K562 (cell line): ENCODE results near the gene PIK3CG. TPM values are rescaled to one million over a fixed set of nuclear protein-coding genes. Genes with fewer than 3 reads are reported as not detected.

Experiments
- BHLHE40 ChIP-seq: IDR thresholded peaks from 2 replicates; pipeline ENCODE4 v1.6.1; 2011; ENCODE audit warnings: low read length, improper control_type of control experiment
- C11orf30 ChIP-seq: fragments of 450-650 bp; IDR thresholded peaks from 2 replicates; pipeline ENCODE4 v1.6.1; 2016; ENCODE audit warnings: low read depth, mild to moderate bottlenecking
- CBFA2T2 ChIP-seq: fragments of 450-650 bp; conservative IDR thresholded peaks from 2 replicates; pipeline ENCODE4 v1.6.1; 2017; ENCODE audit warnings: mild to moderate bottlenecking
- CBX3 ChIP-seq, 2 experiments: IDR thresholded peaks; 1 replicate in 1 of 2; 2 replicates in 1 of 2; pipeline ENCODE4 v1.6.1; 2012; ENCODE audit warnings: inconsistent platforms in 2 of 2, low read length in 2 of 2, borderline replicate concordance in 1 of 2, control low read depth in 1 of 2
- CHD2 ChIP-seq: IDR thresholded peaks from 2 replicates; pipeline ENCODE4 v1.6.1; 2011; ENCODE audit warnings: low read depth, low read length
- CTBP1 ChIP-seq: fragments of 450-650 bp; IDR thresholded peaks from 2 replicates; pipeline ENCODE4 v1.6.1; 2016; ENCODE audit warnings: borderline replicate concordance
- FOXK2 ChIP-seq, 2 experiments: fragments of 450-650 bp; IDR thresholded peaks in 1 of 2; conservative IDR thresholded peaks in 1 of 2; 2 replicates each; pipeline ENCODE4 v1.6.1; 2016; ENCODE audit warnings: low read depth in 2 of 2, mild to moderate bottlenecking in 1 of 2
- GATA2 ChIP-seq: sonication (generic); formaldehyde crosslinking; IDR thresholded peaks from 2 replicates; pipeline ENCODE4 v1.4.0; 2020; ENCODE audit warnings: mild to moderate bottlenecking, missing genetic modification reagents
- HDAC1 ChIP-seq, 2 experiments: fragments of 450-650 bp; IDR thresholded peaks; 2 replicates each; pipeline ENCODE4 v1.6.1; 2016 to 2017; ENCODE audit warnings: inconsistent platforms in 1 of 2, mild to moderate bottlenecking in 1 of 2, moderate library complexity in 1 of 2
- IFI16 ChIP-seq: fragments of 250-450 bp; sonication (Bioruptor Pico); IDR thresholded peaks from 2 replicates; pipeline ENCODE4 v2.1.2; 2022; ENCODE audit warnings: mild to moderate bottlenecking, inconsistent platforms
- KDM1A ChIP-seq, 2 experiments: fragments of 450-650 bp; IDR thresholded peaks; 2 replicates each; pipeline ENCODE4 v1.6.1; 2016; ENCODE audit warnings: mild to moderate bottlenecking in 2 of 2
- LEF1 ChIP-seq: fragments of 450-650 bp; IDR thresholded peaks from 2 replicates; pipeline ENCODE4 v1.6.1; 2016; ENCODE audit warnings: mild to moderate bottlenecking
- MYC ChIP-seq, 2 experiments: fragments of 250-450 bp in 1 of 2; sonication (Bioruptor Pico) in 1 of 2; IDR thresholded peaks; 2 replicates each; pipeline versions ENCODE4 v1.5.1 to v1.6.1; 2012 to 2021; ENCODE audit warnings: low read depth in 2 of 2, borderline replicate concordance in 1 of 2, improper control_type of control experiment in 1 of 2, low read length in 1 of 2, mild to moderate bottlenecking in 1 of 2, moderate library complexity in 1 of 2
- RHOXF2B ChIP-seq: fragments of 250-450 bp; sonication (Bioruptor Pico); conservative IDR thresholded peaks from 2 replicates; pipeline ENCODE4 v1.5.1; 2021
- SMAD1 ChIP-seq: fragments of 150-350 bp; IDR thresholded peaks from 2 replicates; pipeline ENCODE4 v1.6.1; 2014; ENCODE audit warnings: low read length, low read depth; ENCODE audit not compliant: partially characterized antibody
- SMARCA4 ChIP-seq: fragments of 450-650 bp; IDR thresholded peaks from 2 replicates; pipeline ENCODE4 v1.6.1; 2016
- SRSF7 ChIP-seq: fragments of 200-400 bp; formaldehyde crosslinking; optimal IDR thresholded peaks from 2 replicates; pipeline ENCODE3; 2017; ENCODE audit warnings: mild to moderate bottlenecking, low read depth, low read length
- STAT5A ChIP-seq: IDR thresholded peaks from 2 replicates; pipeline ENCODE4 v1.6.1; 2012; ENCODE audit warnings: low read length, inconsistent platforms, borderline replicate concordance
- TAF9B ChIP-seq: fragments of 450-650 bp; IDR thresholded peaks from 2 replicates; pipeline ENCODE4 v1.6.1; 2018; ENCODE audit warnings: mild to moderate bottlenecking; ENCODE audit not compliant: partially characterized antibody
- TRIM24 ChIP-seq, 2 experiments: fragments of 450-650 bp; IDR thresholded peaks; 2 replicates each; pipeline ENCODE4 v1.6.1; 2016
- ZBTB34 ChIP-seq: fragments of 250-450 bp; sonication (Bioruptor Pico); IDR thresholded peaks from 2 replicates; pipeline ENCODE4 v1.8.0; 2021; ENCODE audit warnings: mild to moderate bottlenecking, moderate library complexity
- polyA plus RNA-seq, 8 experiments: library from polyadenylated mRNA; depleted of rRNA in 4 of 8; stranded (reverse) in 5 of 8; unstranded in 3 of 8; fragments of >200 nt; fragmentation: Nextera tagmentation in 2 of 8; fragmentation: Illumina TruSeq in 1 of 8; extraction: Ambion mirVana in 2 of 8; extraction: Trizol in 1 of 8; gene quantifications; 2 replicates each; pipeline versions ENCODE4 v1.2.1 to v1.2.3, GENCODE V29; 2011 to 2014; ENCODE audit warnings: inconsistent platforms in 1 of 8, missing spikeins in 1 of 8
- total RNA-seq, 7 experiments: library from RNA; depleted of rRNA in 6 of 7; stranded (reverse); fragments of >200 nt in 6 of 7; fragmentation: Illumina TruSeq in 2 of 7; extraction: Trizol in 2 of 7; gene quantifications; 2 replicates each; pipeline versions ENCODE4 v1.2.1 to v1.2.3, GENCODE V29; 2011 to 2021; ENCODE audit warnings: low replicate concordance in 1 of 7
- TF ChIP-seq, protein P1 (sequence below), 3 experiments: fragments of 200-800 bp in 1 of 3; sonication (Bioruptor generic) in 1 of 3; sonication (generic) in 1 of 3; formaldehyde crosslinking in 1 of 3; IDR thresholded peaks; 2 replicates each; pipeline versions ENCODE4 v1.6.1 to v1.8.0; 2016 to 2022; ENCODE audit warnings: mild to moderate bottlenecking in 2 of 3, missing compliant biosample characterization in 2 of 3, missing genetic modification characterization in 2 of 3, missing genetic modification reagents in 1 of 3
- TF ChIP-seq, protein P2 (sequence below), 2 experiments: fragments of 450-650 bp; IDR thresholded peaks; 2 replicates each; pipeline ENCODE4 v1.6.1; 2018; ENCODE audit warnings: mild to moderate bottlenecking in 2 of 2, low read depth in 1 of 2; ENCODE audit not compliant: partially characterized antibody in 2 of 2

Gene PIK3CG
- total and polyA plus RNA-seq, 9 of the 15 experiments (the other 6 are each of a cell fraction or from before 2014, with no cell fraction given), result 5.3 to 42.5 (median 29.0) TPM

DNA sequence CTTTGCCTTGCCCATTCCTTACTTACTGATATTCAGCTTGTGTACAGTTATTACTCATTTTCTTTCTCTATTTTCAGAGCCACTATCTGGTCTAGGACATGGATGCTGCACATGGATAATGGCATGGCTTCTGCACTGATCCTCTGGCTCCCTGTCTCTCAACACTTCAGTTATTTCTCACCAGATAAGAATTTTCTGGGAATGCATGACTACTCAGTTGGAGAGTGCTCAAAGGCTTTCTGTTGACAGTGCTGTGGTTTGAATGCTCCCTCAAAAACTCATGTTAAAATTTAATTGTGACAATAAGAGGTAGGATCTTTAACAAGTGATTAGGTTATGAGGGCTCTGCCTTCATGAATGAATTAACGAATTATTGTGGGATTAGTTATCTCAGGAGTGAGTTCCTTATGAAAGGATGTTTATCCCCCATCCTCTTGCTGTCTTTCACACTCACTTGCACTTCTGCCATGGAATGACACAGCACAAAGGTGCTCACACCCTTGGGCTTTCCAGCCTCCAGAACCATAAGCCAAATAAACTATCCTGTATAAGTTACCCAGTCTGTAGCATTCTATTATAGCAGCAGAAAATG, 16.1 kb upstream of the PIK3CG start (continued):
- TF ChIP-seq CBX3 (IDR thresholded peaks at IDR 0.05; ENCODE audit: borderline replicate concordance in 1 of 2, low read length in 2 of 2), result peak in 1 of 2 experiments; percentile 25; a peak in 1 of 3 replicates
- no peak for TF ChIP-seq BHLHE40
- peak; percentile 77 for TF ChIP-seq GATA2 (CRISPR knock-in tag)
- TF ChIP-seq TRIM24 (IDR thresholded peaks at IDR 0.05), result peak in 1 of 2 experiments; percentile 59; a peak in 1 of 4 replicates
- peak; percentile 72; the same call in 1 of the 2 replicates for TF ChIP-seq CTBP1
- peak; percentile 25 for TF ChIP-seq SMAD1
- no peak for TF ChIP-seq CHD2
- TF ChIP-seq KDM1A (IDR thresholded peaks at IDR 0.05), result peak; percentile 41 to 60; a peak in 3 of 4 replicates
- TF ChIP-seq SRSF7, result no peak
- no peak for TF ChIP-seq ZBTB34 (CRISPR knock-in tag)
- TF ChIP-seq C11orf30, result peak; percentile 83
- peak in 1 of 2 experiments; percentile 45; a peak in 1 of 4 replicates for TF ChIP-seq HDAC1 (IDR thresholded peaks at IDR 0.05)
- TF ChIP-seq, protein P1, sequence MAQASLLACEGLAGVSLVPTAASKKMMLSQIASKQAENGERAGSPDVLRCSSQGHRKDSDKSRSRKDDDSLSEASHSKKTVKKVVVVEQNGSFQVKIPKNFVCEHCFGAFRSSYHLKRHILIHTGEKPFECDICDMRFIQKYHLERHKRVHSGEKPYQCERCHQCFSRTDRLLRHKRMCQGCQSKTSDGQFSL (CRISPR knock-in tag; IDR thresholded peaks at IDR 0.05), result no peak
- TF ChIP-seq, protein P1 (tag; IDR thresholded peaks at IDR 0.05), result no peak
- TF ChIP-seq SMARCA4, result peak; percentile 83
- TF ChIP-seq, protein P2, sequence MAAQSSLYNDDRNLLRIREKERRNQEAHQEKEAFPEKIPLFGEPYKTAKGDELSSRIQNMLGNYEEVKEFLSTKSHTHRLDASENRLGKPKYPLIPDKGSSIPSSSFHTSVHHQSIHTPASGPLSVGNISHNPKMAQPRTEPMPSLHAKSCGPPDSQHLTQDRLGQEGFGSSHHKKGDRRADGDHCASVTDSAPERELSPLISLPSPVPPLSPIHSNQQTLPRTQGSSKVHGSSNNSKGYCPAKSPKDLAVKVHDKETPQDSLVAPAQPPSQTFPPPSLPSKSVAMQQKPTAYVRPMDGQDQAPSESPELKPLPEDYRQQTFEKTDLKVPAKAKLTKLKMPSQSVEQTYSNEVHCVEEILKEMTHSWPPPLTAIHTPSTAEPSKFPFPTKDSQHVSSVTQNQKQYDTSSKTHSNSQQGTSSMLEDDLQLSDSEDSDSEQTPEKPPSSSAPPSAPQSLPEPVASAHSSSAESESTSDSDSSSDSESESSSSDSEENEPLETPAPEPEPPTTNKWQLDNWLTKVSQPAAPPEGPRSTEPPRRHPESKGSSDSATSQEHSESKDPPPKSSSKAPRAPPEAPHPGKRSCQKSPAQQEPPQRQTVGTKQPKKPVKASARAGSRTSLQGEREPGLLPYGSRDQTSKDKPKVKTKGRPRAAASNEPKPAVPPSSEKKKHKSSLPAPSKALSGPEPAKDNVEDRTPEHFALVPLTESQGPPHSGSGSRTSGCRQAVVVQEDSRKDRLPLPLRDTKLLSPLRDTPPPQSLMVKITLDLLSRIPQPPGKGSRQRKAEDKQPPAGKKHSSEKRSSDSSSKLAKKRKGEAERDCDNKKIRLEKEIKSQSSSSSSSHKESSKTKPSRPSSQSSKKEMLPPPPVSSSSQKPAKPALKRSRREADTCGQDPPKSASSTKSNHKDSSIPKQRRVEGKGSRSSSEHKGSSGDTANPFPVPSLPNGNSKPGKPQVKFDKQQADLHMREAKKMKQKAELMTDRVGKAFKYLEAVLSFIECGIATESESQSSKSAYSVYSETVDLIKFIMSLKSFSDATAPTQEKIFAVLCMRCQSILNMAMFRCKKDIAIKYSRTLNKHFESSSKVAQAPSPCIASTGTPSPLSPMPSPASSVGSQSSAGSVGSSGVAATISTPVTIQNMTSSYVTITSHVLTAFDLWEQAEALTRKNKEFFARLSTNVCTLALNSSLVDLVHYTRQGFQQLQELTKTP (IDR thresholded peaks at IDR 0.05; ENCODE audit: low read depth in 1 of 2, partially characterized antibody in 2 of 2), result peak in 1 of 2 experiments; percentile 20
- peak; percentile 65 for TF ChIP-seq CBFA2T2
- 0 out of 2 replicates have a peak, but pooled peaks have one; percentile 45 for TF ChIP-seq IFI16 (CRISPR knock-in tag)
- TF ChIP-seq TAF9B, result peak; percentile 31
- no peak for TF ChIP-seq RHOXF2B (CRISPR knock-in tag)
- TF ChIP-seq MYC (IDR thresholded peaks at IDR 0.05; ENCODE audit: low read depth, low read length), result 0 out of 2 replicates have a peak, but pooled peaks have one; percentile 26
- no peak for TF ChIP-seq MYC (CRISPR knock-in tag; IDR thresholded peaks at IDR 0.05; ENCODE audit: borderline replicate concordance, low read depth)
- peak; percentile 27 to 65; a peak in 2 of 4 replicates for TF ChIP-seq FOXK2 (conservative IDR thresholded peaks at IDR 0.05 in 1 of 2, IDR thresholded peaks at IDR 0.05 in 1 of 2; ENCODE audit: low read depth in 2 of 2)
- peak; percentile 52; the same call in 1 of the 2 replicates for TF ChIP-seq LEF1
- TF ChIP-seq STAT5A, result peak; percentile 50; the same call in 1 of the 2 replicates
